Sciatic nerve (tissue), 2 donors: ENCODE measurements around the gene ITPRIP. TPM values are rescaled to one million over a fixed set of nuclear protein-coding genes. Genes with fewer than 3 reads are reported as not detected.

Source experiments
- ATAC-seq: fragments of 200-7000 bp; cut with Tn5 transposase; one replicate; pipeline ENCODE4 v1.9.1; 2020; ENCODE audit warnings: mild to moderate bottlenecking, moderate library complexity
- DNase-seq: peaks from one replicate; pipeline ENCODE4 v3.0.0-alpha.2; 2020; ENCODE audit warnings: low spot score
- intact Hi-C: fragments of 100-400 bp; cut with DNase I; formaldehyde crosslinking; loops from one replicate; pipeline ENCODE4 v1.14.2; 2022
- total RNA-seq: library from RNA; stranded (reverse); fragmentation: NEBNext Ultra II Directional; extraction: Animal tissue kit (Norgen Biotek cat#: 25700); gene quantifications from one replicate; pipeline ENCODE4 v1.2.1, GENCODE V29; 2021
- donor health status: DM: no; HTN: no; CAD: no.
- donor health status: DM: no; HTN: no; CAD: no.

Gene ITPRIP
- total RNA-seq, 1 donor from 2014 or later = 24.7 TPM

DNA sequence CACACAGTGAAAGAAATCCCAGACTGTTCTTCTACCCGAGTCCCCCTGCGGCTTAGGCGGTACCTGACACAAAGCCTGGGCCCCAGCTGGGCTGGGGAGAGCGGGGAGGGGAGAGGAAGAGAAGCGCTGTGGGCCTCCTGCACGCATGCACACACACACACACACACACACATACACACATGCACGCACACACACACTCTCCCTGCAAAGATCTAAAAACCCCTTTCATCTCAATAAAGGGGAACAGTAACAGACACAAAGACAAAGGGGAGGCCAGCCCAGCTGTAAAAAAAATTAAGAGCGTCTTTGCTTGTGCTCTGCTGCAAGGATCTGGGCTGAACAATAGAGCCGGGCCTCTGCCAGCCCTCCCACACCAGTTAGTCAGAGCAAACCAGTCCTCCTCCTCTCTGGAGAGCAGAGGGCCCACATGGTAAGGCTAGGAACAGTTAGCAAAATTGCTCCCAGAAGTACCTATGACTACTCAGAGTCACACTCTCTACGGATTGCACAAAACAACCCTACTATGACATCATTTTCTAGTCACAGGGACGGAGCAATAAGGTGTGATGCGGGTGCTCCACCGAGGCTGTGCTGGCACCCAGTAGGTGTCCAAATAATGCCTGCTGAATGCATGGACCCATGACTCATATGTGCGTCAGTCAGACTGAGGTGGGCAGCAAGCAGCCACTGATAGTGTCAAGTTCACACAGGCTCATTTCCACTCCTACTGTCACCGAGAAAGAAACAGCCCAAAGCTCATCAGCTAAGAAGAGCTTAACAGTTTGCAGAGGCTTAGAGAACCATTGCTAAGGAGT, 9.2 kb downstream of the ITPRIP start:
- DNase-seq (no peak), ATAC-seq (peak; percentile 56)

DNA sequence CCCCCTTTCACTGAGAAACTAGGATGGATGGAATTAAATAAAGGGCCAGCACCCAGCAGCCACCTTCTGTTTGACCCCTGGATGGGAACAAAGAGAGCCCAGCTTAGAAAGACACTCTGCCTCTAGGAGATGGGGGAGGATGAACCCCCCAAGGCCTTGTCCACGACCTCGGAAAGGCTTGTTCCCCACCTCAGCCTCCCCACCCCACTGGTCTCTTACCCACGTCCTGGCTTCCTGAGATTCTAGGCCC, 9.7 kb downstream of the ITPRIP start:
- intact Hi-C loops = no loop called here
- no peak for ATAC-seq
- DNase-seq = no peak

More for the DNA sequence above, 9.2 kb downstream of the ITPRIP start:
- intact Hi-C loops = no loop called here

DNA sequence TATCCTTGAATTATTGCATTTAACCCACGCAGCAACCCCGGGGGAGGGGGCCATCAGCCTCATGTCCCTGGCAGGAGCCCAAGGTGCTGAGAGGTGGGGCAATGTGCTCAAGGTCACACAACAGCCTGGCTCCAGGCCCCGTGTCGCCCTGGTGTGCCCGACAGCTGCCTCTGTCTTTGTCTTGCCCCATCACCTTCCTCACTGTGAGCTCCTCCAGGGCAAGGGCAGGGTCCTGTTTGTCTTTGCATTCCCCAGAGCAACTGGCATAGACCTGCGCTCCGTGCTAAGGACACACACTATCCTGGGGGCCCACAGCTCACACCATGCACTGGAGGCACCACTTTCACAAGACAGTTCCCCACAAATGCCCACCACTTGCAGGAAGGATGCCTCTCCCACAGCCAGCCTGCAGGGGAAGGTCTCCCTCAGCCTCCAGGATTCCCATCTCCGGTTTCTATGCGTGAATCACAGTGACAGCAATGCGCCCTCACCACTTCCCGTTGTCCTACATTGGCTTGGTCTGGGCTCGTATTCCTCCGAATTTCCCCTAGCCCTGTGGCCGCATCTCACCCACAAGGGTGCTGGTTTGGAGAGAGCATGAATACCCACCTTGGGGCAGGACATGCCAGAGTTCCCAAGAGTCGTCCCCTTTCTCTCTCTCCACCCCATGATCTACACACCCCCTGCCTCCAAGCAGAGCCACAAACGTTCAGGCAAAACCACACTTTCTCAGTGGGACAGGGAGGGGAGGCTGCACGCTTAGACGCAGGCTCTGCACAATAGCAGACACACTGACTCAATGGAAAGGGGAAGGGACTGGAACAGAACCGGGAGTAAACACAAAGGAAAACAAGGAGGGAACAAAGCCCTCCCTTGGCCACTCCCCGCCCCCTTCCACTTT, 10.3 kb downstream of the ITPRIP start:
- ATAC-seq (peak; percentile 34), DNase-seq (no peak)
- intact Hi-C loops = no loop called here

DNA sequence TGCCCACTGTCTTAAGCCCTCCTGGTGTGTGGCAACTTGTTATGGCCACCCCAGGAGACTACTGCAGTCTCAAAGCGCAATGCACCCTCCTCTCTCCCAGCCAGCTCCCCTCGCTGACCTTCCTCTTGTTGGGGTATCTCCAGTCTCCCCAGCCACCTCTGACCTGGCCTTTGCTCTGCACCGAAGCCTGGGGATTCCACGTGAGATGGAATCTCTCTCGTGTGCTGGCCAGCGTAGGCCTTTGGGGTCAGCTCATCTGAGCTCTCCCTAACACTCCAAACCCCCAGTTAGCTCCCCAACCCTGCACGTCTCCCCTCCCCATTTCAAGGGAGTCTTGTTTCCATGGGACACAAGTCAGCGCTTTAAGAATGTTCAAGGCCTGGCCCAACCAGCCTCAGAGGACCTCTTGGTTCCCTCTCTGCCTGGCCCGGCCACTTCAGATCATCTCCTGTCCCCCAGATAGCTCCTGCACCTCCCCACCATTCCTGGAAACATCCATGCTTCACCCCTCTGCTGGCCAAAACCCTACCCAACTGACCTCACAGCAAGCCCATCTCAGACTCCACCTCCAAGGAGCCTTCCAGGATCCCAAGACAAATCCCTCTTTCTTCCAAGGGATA, 11.2 kb downstream of the ITPRIP start:
- intact Hi-C loops = no loop called here
- ATAC-seq (no peak), DNase-seq (no peak)

DNA sequence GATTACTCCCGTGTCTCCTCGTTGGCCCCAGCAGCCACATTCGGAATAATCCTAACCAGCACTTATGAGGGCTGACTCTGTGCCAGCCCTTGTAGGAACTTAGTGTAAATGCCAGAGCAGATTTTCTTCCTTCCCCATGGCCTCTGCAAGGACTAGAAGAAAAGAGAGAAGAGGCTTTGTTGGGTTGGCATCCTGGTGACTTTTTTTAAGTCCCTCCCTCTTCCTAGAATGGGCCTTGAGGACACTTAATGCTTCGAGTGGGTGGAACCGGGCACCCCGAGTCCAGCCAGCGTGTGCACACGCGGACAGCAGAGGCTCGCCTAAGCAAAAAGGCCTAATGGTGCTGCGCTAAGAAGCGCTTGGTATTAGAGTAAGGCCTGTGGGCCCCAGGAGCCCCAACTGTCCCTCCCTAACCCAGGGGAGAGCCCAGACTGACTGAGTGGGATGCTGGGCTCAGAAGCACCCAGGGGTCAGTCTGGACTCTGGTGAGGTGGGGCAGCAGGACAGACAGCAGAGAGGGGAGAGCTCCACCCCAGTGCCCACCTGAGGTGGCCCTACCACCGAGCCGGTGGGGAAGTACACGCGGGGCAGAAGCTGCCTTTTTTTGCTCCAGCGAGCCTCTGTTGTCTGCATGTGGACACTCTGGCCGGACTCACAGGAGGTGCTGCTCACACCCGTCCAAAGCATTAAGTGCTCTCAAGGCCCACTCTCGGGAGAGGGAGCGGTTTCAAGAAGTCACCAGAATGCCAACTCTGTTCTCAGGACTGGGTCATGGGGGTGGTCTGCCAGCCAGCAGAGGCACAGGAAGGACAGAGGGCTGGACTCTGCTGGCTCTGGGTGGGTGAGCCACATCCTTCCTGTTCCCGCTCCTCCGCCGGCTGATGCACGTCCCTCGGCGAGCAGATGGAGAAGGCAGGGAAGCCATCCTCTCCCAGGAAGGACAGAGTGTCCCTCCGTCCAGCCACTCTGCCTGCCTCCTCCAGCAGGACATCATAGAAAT, 12.5 kb downstream of the ITPRIP start:
- intact Hi-C loops = no loop called here
- ATAC-seq (peak; percentile 1), DNase-seq (no peak)

DNA sequence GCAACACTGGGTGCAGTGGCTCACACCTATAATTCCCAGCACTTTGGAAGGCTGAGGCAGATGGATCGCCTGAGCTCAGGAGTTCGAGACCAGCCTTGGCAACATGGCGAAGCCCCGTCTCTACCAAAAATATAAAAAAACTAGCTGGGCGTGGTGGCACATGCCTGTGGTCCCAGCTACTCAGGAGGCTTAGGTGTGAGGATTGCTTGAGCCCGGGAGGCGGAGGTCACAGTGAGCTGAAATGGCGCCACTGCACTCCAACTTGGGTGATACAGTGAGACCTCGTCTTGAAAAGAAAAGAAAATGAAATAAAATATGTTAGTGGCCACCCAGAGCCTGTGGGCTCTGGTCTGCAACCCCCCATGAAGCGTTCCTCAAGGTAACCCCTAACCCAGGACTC, 13.3 kb downstream of the ITPRIP start:
- ATAC-seq (no peak), DNase-seq (no peak)
- intact Hi-C loops = no loop called here

DNA sequence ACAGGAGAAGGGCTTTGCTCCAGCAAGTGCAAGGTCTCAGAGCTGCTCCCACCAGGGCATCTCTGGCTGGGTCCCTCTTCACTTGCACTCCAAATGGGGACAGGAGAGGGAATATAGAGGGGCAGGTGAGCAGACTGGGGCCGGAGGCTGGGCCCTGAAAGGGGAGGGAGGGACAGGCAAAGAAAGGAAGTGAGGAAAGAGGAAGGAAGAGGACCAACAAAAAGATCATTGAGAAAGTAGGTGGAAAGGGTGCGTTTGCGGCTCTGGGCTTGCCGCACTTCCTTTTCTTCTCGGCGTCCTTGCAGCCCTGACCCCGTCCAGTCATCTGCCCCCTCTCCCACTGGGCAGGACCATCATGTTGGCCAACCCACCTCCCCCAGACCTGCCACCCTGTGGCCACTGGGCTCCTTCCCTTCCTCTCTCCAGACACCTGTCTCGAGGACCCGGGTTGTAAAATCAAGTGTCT, 14.0 kb downstream of the ITPRIP start:
- ATAC-seq = no peak
- DNase-seq = no peak
- intact Hi-C loops = no loop called here

DNA sequence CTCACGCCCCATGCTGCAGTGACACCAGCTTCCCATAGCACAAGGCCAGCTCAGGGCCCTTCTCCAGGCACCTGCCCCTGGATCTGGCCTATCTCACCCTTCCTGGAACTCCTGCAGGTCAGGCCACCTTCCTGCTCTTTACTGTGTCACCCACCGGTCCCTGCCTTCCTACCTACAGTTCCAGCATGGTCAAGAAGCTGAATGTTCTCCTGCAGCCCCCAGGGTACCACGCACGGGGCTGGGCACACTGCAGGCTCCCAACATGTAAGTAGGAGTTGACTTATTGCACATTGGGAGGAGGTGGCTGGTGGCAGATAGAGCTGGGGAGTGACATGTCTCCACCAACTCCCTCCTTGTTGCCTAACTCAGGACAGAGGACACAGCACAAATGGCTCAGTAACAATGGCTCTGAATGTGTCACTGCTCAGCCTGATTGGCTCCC, 14.5 kb downstream of the ITPRIP start:
- no peak for ATAC-seq
- DNase-seq = no peak
- intact Hi-C loops = no loop called here

DNA sequence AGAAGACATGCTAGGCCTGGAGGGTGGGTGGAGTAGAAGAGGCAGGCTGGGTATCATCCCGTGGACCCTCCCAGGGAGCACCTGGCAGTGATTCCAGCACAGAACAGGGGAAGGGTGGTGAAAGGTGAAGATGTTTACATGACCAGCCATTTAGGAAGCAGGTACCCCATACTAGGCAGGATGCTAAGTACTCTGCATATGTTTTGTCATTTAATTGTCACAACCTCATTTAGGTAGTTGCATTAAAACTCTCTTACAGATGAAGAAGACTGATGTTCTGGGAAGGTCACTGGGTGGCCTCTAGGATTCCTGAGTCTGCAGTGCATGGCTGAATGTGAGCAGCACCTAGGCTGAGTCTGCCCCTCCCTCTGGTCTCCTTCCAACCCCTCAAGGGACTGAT, 15.2 kb downstream of the ITPRIP start:
- no peak for DNase-seq
- intact Hi-C loops = no loop called here
- ATAC-seq = no peak

DNA sequence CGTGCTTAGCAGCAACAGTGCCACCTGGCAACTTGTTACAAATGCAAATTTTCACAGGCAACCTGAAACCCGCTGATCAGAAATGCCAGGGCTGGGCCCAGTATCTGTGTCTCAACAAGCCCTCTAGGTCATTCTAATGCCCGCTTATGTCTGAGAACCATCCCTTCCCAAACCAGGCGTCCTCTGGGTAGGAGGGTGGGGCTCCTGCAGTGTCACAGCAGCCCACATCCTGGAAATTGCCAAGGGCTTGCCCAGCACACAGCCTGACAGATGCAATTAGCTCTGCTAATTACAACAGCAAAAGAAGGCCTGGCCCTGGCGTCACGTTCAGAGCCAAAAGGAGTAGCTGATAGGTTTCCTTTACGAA, 15.9 kb downstream of the ITPRIP start:
- intact Hi-C loops = no loop called here
- no peak for DNase-seq
- ATAC-seq = no peak

DNA sequence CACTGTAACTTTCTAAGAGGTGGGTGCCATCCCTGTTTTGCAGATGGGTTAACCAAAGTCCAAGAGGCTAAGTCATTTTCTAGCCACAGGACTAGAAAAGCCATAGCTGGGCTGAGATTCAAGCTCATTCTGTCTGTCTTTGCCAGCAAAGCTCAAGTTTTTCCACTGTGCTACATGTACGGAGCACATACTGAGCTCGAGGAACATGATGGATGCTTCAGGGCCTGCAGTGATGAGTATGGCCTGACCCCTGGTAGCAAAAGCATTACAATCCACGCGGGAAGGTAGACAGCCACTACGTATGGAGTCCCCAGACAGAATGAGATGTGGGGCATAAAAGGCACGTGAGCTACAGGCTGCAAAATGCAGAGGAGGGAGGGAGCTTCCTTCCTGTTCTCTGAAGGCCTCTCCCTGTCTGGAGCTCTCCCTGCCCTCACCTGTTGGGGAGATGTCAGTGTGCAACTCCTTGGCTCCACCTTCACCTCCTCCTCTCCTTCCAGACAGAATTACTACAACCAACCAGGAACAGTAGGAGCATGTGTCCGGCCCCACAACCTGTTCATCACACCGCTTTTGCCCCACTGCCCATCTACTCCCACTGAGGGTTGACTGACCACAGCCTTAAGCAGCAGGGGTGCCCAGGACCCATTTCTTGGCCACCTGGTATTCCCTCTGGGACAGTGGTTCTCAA, 16.4 kb downstream of the ITPRIP start:
- intact Hi-C loops = no loop called here
- no peak for DNase-seq

DNA sequence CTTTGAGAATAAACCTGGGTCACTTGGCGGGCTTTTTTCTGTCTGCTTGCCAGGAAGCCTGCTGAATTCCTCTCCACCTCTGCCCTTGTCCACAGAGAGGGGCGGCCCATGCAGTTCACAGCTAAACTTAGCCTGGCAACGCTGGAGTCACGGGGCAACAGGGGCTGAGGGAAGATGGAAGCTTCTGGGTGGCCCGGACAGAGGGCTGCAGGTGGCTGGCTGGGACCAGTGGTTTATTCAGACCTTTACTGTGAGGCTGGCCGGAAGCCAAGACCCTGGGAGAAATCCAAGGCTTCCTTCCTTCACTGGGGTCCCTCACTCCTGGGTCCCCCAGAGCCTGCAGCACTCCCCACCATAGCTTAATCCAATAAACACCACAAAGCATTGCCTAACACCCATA, 17.0 kb downstream of the ITPRIP start:
- ATAC-seq (no peak), DNase-seq (no peak)
- intact Hi-C loops = no loop called here

More for the DNA sequence above, 16.4 kb downstream of the ITPRIP start:
- no peak for ATAC-seq

DNA sequence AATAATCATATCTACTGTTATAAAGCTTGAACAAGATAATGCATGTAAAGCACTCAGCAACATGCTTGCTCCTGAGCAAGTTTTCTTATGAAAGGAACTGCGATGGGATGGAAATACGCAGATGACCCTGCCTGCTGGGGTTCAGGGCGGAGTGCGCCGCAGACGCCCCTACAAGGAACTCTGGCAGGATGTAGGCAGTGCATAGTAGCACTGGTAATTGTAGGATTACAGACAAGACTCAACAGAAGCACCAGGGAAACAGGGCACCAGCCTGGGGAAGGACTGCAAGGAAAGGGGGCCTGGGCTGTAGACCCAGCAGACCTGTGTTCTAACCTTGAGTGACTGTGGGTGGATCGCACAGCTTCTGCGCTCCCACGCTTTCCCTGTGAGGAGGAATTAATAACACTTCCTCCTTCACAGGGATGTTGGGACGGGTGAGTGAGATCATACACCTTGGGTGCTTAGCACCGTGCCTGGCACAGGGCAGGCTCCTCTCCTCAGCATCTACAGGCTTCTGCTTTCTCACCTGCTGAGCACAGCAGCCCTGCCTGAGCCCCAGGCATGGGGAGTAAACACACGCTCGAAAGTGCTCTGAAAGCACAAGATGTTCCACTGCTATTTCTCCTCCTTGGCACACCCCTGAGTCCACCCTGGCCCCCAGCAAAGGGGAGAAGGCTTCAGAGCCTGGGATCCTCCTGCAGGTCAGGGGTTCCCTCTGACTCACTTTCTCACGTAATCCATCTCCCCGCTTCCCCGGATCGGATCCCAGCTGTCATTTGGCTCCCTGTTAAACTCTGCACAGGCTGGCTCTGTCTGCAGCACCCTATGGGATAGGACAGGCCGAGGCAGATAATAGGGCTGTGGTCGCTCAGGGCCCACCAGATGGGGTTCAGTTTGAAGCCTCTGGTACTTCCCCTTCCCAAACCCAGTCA, 19.2 kb downstream of the ITPRIP start:
- DNase-seq (peak; percentile 55), ATAC-seq (peak; percentile 84)
- intact Hi-C loops = no loop called here

DNA sequence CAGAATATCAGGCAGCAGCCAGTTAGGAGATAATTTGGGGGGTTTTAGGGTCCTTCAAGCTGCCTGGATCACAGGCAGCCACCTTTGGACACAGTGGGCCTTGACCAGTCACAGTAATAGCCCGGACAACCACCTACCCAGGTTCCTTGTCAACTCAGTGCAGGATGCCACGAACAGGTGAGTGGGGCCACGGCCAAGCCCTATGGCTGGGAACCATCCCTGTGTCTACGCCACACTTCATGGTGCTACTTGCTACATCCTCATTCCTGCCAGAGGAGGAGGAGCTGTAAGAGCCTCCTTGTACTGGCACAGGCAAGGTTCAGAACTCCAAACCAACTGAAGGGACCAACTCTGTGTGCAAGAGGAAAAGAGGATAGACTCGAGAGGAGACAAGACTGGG, 19.9 kb downstream of the ITPRIP start:
- no peak for DNase-seq
- intact Hi-C loops = no loop called here
- no peak for ATAC-seq

DNA sequence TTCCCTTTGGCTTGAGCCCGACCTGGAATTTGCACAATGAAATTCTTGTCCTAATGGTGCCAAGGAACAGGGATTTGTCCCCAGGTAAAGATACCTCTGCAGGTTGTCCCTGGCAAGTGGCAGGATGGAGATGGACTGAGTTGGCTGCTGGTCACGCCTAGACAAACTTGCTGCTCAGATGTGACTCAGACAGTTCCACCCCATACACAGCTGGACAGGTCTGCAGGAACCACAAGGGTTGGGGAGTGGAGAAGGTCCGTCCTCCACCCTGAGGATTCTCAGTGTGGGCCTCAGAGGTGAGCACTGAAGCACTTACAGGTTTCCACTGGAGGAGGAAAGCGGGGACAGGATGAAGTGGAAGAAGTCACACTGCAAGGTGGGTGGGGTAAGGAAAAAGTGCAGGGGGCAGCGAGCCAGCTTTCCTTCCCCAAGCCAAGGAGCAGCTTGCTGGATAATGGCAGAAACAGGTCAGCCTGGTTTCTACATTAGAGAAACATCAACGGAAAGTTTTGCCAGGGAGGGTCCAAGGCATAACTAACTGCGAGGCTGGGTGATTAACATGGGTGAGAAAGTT, 20.5 kb downstream of the ITPRIP start:
- intact Hi-C loops = no loop called here
- no peak for ATAC-seq

DNA sequence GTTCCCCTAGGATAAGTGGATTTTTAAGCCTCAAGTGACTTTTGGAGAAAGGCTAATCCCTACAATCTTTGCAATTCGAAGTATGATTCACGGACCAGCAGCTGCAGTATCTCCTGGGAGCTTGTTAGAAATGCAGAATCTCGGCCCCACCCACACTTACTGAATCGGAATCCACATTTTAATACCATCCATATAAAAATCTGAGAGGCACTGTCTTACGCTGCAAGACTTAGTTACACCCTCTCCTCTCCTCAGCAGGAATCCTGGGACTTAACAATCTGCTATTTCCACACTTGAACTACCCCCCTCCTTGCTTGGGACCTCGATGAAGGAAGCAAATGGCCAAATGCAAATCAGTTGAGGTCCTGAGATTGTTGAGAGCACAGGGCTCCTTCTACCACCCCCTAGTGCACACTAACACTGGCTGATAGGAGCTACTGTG, 21.0 kb downstream of the ITPRIP start:
- intact Hi-C loops = no loop called here
- DNase-seq = no peak
- ATAC-seq = peak; percentile 50

More for the DNA sequence above, 20.5 kb downstream of the ITPRIP start:
- DNase-seq = no peak
